Stimulated activated CD8-positive, alpha-beta memory T cell treated with anti-CD3 and anti-CD28 coated beads, Interleukin-4, amount 100 ng/mL, for 4 hours (primary cell): Measurements from ENCODE around the gene ORC1.
"Not testable (repeated sequence)": the region's sequence is repeated elsewhere in the genome, so short reads cannot be mapped to it uniquely, and the experiment has no call there.

Experiments
- DNase-seq, 2 donors: peaks; one replicate each; pipeline ENCODE4 v3.0.0-alpha.2; 2020; ENCODE audit warnings: low read depth in 2 of 2, low spot score in 1 of 2

Gene ORC1

GRCh38 chr1:52386458-52386857, 17.8 kb downstream of the ORC1 start:
- no peak for DNase-seq

DNA sequence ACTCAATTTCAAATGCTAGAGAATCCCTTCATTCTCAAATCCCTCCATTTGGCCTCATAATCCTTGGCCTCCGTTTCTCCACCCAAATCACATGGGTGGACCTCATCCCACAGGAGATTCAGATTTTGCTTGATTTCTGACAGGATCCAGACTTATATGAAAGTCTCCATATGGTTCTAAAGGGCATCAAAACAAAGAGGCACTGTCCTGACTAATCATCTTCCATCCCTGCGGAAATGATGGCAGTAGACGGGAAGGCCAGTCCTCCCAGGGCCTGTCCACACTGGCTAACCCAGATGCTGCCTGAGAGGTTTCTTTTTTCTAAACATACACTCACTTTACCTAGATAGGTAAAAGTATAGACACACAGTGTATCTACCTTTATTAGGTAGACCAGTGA, 18.8 kb downstream of the ORC1 start:
- DNase-seq = no peak

- not testable (repeated sequence) for DNase-seq
Observed at GRCh38 chr1:52369851-52370250, 34.4 kb downstream of the ORC1 start.

- DNase-seq = peak; percentile 12 to 15
Observed at GRCh38 chr1:52368383-52369172, 35.6 kb downstream of the ORC1 start.

- no peak for DNase-seq
Observed at GRCh38 chr1:52367272-52367671, 37.0 kb downstream of the ORC1 start.

- DNase-seq = no peak
Observed at GRCh38 chr1:52366517-52366827, 37.8 kb downstream of the ORC1 start.

DNA sequence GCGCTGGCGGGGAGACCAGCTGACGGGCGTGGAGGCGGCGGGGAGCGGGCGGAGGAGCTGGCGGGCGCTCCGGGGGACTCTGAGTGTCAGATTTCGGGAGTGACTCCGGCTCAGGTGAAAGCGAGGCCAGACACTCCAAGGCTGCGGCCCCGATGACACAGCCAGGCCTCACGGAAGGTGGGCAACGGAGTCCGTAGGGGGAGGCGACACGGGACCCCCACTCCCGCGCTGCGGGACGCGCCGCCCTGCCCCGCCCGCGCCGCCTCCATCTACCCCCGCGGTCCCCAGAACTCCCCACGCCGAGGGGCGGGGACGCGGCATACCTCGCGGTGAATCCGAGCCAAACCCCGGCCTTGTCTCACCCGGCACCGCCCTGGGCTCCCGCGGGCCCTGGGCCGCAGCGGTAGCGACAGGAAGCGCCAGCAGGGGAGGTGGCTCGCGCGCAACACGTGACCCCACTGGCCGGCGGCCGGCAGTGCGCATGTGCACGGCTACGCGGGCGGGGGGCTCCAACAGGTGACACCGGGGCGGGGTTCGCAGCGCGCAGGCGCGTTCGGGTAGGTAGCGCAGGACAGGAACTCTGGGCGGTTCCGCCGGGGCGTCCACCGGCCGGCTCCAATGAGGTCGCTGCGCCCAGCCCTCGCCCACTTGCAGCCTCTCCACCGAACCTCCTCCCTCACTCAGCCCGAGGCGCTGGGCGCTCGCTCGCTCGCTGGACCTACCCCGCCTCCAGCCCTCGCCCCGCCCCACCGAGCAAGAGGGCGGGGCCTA, 38.3 kb downstream of the ORC1 start, which contains the start of gene CC2D1B:
TSS of gene CC2D1B (minus strand) at position 460 of the 771 bp plus-strand sequence. CDS start 1,585 bp downstream, outside the sequence.
- peak; percentile 93 to 98 for DNase-seq

- no peak for DNase-seq
Observed at GRCh38 chr1:52365071-52365745, 39.0 kb downstream of the ORC1 start.

GRCh38 chr1:52364235-52364839, 39.9 kb downstream of the ORC1 start:
- no peak for DNase-seq

- no peak for DNase-seq
Observed at GRCh38 chr1:52360595-52360968, 43.6 kb downstream of the ORC1 start.

GRCh38 chr1:52359676-52360594, 44.3 kb downstream of the ORC1 start:
- no peak for DNase-seq

GRCh38 chr1:52358851-52359497, 45.2 kb downstream of the ORC1 start:
- no peak for DNase-seq

- DNase-seq = no peak
Observed at GRCh38 chr1:52357397-52357796, 46.8 kb downstream of the ORC1 start.

- no peak for DNase-seq
Observed at GRCh38 chr1:52356818-52357355, 47.3 kb downstream of the ORC1 start.

- no peak for DNase-seq
Observed at GRCh38 chr1:52355847-52356505, 48.2 kb downstream of the ORC1 start.

GRCh38 chr1:52355436-52355835, 48.8 kb downstream of the ORC1 start:
- DNase-seq = no peak

- DNase-seq = no peak
Observed at GRCh38 chr1:52352690-52353089, 51.5 kb downstream of the ORC1 start.

DNA sequence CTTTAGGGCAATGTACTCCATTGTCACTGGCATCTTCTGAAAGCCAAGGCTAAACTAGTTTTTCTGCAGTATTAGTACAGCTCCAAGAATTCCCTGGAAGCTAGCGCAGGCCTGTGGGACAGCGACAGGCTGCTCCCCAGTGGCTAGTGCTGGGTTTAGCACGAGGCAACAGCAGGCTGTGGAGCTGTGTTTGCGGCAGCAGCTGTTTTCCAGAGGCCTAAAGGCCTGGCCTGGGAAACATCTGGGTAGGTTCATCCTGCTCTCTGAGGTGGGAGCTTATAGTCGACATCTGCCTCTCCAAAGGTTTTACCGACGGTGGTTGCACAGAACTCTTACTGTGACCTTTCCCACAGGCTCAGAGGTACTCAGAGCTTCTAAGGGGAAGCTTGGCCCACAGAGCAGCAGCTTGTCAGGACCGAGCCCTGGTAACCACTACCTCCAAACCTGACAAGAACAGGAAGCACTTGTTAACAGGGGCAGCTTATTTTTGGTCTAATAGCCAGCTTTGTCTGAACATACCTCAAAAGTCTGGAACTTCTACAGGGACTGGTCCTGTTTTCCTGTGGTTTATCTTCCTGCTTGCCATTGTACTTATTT, 55.4 kb downstream of the ORC1 start:
- no peak for DNase-seq

- no peak for DNase-seq
Observed at GRCh38 chr1:52346653-52347052, 57.6 kb downstream of the ORC1 start.
